Measurements from ENCODE around the gene DUSP10. TPM values are rescaled to one million over a fixed set of nuclear protein-coding genes. Genes with fewer than 3 reads are reported as not detected.

DUSP10 gene
- total RNA-seq, 2 donors from 2014 or later = 14.3 TPM

GRCh38 chr1:221655766-221656305, 86.1 kb downstream of the DUSP10 start:
- no peak for ATAC-seq (replicated peaks in 1 of 2)
- DNase-seq = no peak
- Mint-ChIP-seq H3K36me3 (ENCODE audit: insufficient read depth in 2 of 2) (peaks cover 0 to 2% of the 10 kb centered on the region in 2 donors), H3K4me1 (ENCODE audit: low read depth) (peaks cover 3% of the 10 kb centered on the region), H3K27me3 (ENCODE audit: low read depth) (no peaks in the 10 kb centered on the region), H3K9me3 (no peaks in the 10 kb centered on the region), H3K27ac (no peak overlapping the region), H3K4me3 (no peak overlapping the region)
